ENCODE results near the gene IER5.
A peak's percentile ranks its signal among the peaks of the same experiment; 100 is the strongest.

The IER5 gene

DNA sequence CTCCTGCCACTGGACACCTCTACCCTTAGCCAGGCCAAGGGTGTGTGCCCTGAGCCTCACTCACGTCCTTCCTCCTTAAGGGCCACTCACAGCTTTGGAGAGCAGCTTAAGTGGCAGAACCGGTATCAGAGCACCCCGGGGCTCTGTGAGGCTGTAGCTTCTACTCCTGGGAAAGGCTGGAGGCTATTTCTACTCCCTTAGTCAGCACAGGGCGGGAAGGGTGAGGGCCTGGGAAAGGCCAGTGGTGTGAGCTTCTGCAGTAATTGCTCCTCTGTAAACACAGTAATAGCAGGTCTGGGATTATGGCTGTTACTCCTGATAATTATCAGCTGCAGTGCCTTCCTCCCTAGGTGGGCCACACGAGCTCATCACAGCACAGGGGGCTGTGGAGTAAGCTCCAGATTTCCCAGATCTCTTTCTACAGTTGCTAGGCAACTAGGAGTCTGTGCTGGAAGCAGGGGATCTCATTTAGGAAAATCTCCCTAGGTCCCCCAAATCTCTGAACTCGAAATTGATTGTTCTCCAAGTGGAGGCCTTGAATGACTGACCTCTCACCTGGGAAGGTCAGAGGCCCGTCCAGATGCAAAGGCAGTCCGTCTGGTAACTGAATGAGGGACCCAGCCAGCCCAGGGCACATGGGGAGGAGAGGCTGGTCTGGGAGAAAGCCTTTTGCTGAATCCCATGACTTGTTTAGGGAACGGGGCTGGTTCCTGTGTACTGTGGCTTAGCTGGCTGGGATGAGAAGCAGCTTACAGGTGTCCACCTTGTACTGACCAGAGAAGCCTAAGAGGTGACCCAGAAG lies 29.3 kb downstream of the IER5 start:
- Mint-ChIP-seq H3K4me3 (no peak overlapping the region), H3K9me3 (no peaks in the 10 kb centered on the region), H3K4me1 (peaks cover 14% of the 10 kb centered on the region), H3K27ac (peak overlapping the region in 2 of 3 experiments; percentile 67 to 72), H3K36me3 (ENCODE audit: low read depth) (no peaks in the 10 kb centered on the region), H3K27me3 (ENCODE audit: low read depth) (peaks cover 7% of the 10 kb centered on the region)
- TF ChIP-seq, protein P1, sequence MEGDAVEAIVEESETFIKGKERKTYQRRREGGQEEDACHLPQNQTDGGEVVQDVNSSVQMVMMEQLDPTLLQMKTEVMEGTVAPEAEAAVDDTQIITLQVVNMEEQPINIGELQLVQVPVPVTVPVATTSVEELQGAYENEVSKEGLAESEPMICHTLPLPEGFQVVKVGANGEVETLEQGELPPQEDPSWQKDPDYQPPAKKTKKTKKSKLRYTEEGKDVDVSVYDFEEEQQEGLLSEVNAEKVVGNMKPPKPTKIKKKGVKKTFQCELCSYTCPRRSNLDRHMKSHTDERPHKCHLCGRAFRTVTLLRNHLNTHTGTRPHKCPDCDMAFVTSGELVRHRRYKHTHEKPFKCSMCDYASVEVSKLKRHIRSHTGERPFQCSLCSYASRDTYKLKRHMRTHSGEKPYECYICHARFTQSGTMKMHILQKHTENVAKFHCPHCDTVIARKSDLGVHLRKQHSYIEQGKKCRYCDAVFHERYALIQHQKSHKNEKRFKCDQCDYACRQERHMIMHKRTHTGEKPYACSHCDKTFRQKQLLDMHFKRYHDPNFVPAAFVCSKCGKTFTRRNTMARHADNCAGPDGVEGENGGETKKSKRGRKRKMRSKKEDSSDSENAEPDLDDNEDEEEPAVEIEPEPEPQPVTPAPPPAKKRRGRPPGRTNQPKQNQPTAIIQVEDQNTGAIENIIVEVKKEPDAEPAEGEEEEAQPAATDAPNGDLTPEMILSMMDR (IDR thresholded peaks at IDR 0.05; ENCODE audit: unreplicated experiment in 3 of 3), result no peak

DNA sequence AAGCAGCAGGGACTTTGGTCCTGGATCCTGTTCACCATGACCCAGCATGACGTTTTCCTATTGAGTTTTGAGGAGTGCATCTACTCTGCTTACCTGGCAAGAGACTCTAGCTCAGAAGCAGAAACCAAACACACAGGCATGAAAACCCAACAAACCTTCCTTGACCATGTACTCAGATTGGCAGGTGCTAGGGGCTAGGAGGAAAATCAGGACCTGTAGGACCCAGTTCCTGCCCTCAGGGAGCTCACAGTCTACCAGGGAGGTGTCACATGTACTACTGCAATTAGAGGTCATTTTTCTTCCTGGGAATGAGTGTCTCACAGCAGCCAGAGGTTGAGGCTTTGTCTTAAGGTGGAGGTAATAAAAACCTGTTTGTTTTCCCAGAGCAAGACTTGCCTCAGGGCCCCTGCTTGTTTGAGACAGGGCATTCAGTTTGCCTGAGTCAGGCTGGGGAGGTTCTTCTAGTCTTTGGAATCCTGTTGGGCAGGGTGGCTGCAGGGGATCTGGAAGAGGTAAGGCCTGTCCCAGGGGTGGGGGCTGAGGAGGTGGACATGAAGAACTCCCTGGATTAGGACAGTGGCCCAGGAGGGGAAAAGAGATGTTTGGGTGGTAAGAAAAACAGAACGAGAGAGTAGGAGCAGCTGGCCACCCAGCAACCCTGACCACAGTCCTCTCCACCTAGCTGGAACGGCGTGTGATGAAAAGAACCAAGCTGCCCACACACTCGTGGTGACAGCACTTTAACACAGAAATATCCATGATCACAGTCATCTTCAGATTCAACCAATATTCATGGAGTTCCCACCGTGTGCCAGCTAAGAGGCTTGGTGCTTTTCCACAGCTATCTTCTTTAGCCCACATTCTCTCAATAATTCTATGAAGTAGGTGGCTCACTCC lies 30.8 kb downstream of the IER5 start:
- no peaks in the 10 kb centered on the region for H3K36me3 Mint-ChIP-seq (ENCODE audit: low read depth)
- no peaks in the 10 kb centered on the region for H3K9me3 Mint-ChIP-seq
- peaks cover 4% of the 10 kb centered on the region for H3K27me3 Mint-ChIP-seq (ENCODE audit: low read depth)
- H3K4me1 Mint-ChIP-seq, result peaks cover 8% of the 10 kb centered on the region
- H3K4me3 Mint-ChIP-seq, result no peak overlapping the region
- peak overlapping the region in 1 of 3 experiments; percentile 56 for H3K27ac Mint-ChIP-seq
- TF ChIP-seq, protein P1 (IDR thresholded peaks at IDR 0.05; ENCODE audit: unreplicated experiment in 3 of 3), result no peak

DNA sequence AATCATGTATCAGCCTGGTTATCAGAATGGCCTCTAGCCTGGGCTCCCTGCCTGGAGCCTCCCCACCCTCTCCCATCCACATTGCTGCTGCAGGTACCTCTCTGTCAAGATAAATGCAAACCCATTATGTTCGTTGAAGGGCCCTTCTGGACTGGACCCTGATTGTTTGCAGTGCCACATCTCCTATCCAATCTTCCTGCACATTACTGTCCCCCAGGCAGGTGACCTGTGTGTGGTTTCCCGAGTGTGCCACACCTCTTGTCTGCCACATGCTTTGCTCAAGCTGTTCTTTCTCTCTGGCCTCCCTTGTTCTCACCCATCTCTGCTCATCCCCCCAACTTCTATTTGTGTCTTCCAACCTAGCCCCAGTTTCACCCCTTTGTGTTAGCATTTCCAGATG lies 32.4 kb downstream of the IER5 start:
- Mint-ChIP-seq H3K4me3 (no peak overlapping the region), H3K36me3 (ENCODE audit: low read depth) (no peaks in the 10 kb centered on the region), H3K27me3 (ENCODE audit: low read depth) (peaks cover 4% of the 10 kb centered on the region), H3K9me3 (no peaks in the 10 kb centered on the region), H3K27ac (peak overlapping the region in 1 of 3 experiments; percentile 25), H3K4me1 (peaks cover 4% of the 10 kb centered on the region)
- TF ChIP-seq, protein P1 (IDR thresholded peaks at IDR 0.05; ENCODE audit: unreplicated experiment in 3 of 3), result no peak

DNA sequence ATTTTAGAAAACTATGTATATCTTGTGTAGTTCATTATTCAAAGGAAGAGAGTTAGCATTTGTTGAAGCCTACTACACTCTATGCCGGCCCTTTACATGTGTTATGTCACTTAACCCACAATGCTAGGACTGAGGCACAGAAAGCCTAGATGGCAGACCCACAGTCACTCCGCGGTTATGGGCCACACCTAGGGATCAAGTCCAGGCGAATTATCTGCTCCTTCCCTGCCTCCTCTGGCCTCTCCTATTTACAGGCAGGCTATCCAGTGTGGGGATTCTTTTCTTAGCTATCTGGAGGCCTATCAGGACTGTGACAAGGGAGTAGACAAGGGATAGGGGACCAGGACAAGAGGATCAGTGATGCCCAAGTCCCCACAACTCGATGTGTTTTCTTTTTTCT lies 33.0 kb downstream of the IER5 start:
- H3K4me1 Mint-ChIP-seq, result peaks cover 4% of the 10 kb centered on the region
- peaks cover 4% of the 10 kb centered on the region for H3K27me3 Mint-ChIP-seq (ENCODE audit: low read depth)
- no peak overlapping the region for H3K27ac Mint-ChIP-seq
- no peak overlapping the region for H3K4me3 Mint-ChIP-seq
- TF ChIP-seq, protein P1 (IDR thresholded peaks at IDR 0.05; ENCODE audit: unreplicated experiment in 3 of 3), result no peak
- H3K9me3 Mint-ChIP-seq, result no peaks in the 10 kb centered on the region
- H3K36me3 Mint-ChIP-seq (ENCODE audit: low read depth), result no peaks in the 10 kb centered on the region

DNA sequence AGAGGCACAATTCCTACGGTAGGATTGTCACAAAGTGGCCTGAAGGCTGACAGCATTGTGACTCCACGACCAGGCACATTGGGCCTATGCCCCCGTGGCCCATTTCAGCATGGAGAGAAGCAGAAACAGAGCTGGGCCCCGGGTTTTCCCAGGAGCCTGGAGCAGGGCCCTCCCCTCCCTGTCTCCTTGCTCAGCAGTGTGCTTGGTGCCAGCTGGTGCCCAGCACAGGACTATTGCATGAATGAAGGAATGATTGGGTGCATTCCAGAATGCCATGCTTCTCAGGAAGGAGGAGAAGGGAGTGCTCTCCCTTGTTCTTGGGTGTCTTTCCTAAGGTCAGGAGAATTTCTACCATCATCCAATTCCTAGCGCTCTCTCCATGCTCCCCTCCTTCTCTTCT lies 33.7 kb downstream of the IER5 start:
- TF ChIP-seq, protein P1 (IDR thresholded peaks at IDR 0.05; ENCODE audit: unreplicated experiment in 3 of 3), result no peak
- H3K4me3 Mint-ChIP-seq, result no peak overlapping the region
- H3K9me3 Mint-ChIP-seq, result no peaks in the 10 kb centered on the region
- no peak overlapping the region for H3K27ac Mint-ChIP-seq
- H3K36me3 Mint-ChIP-seq (ENCODE audit: low read depth), result no peaks in the 10 kb centered on the region
- H3K4me1 Mint-ChIP-seq, result peaks cover 4% of the 10 kb centered on the region
- H3K27me3 Mint-ChIP-seq (ENCODE audit: low read depth), result peaks cover 4% of the 10 kb centered on the region

Data from nephron (organoid).